SK-N-SH (cell line): ENCODE data around the gene CDC42BPG.

ENCODE experiments used
- FOSL2 ChIP-seq: IDR thresholded peaks from 2 replicates; pipeline ENCODE4 v1.4.0; 2012; ENCODE audit warnings: low read depth, mild to moderate bottlenecking, moderate library complexity, borderline replicate concordance
- GABPA ChIP-seq: IDR thresholded peaks from 2 replicates; pipeline ENCODE4 v1.4.0; 2012; ENCODE audit warnings: low read depth, mild to moderate bottlenecking
- POLR2AphosphoS5 ChIP-seq: IDR thresholded peaks from 2 replicates; pipeline ENCODE4 v1.6.1; 2012; ENCODE audit warnings: low read depth, low read length
- TF ChIP-seq, protein P1 (sequence below): IDR thresholded peaks from 2 replicates; pipeline ENCODE4; 2012

DNA sequence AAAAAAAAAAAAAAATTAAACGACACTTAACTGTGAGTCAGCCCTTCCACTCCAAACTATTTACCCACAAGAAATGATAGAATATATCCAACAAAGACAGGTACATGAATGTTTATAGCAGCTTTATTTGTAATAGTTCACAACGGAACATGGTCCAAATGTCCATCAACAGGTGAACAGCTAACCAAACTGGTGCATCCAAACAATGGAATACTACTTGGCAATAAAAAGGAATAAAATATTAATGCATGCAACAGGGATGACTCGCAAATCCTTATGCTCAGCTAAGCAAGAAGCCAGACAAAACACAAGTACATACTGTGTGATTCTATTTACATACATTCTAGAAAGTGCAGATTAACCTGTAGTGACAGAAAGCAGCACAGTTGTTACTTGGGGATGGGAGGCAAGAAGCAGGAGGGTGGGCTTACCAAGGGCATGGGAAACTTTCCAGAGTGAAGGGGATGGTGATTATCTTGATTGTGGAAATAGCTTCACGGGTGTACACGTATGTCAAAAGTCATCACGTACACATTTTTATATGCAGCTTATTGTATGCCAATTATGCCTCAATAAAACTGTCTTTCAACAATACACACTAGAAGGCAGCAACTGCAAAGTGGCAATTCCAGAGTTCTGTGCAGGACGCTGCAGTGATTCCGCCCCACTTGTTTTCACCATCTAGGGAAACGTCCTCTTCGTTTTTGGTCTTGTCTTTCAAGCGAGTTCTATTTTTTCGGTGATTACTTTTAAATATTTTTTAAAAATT is 59.5 kb downstream of the CDC42BPG start:
- TF ChIP-seq POLR2AphosphoS5: no peak
- no peak for TF ChIP-seq FOSL2
- no peak for TF ChIP-seq GABPA
- TF ChIP-seq, protein P1, sequence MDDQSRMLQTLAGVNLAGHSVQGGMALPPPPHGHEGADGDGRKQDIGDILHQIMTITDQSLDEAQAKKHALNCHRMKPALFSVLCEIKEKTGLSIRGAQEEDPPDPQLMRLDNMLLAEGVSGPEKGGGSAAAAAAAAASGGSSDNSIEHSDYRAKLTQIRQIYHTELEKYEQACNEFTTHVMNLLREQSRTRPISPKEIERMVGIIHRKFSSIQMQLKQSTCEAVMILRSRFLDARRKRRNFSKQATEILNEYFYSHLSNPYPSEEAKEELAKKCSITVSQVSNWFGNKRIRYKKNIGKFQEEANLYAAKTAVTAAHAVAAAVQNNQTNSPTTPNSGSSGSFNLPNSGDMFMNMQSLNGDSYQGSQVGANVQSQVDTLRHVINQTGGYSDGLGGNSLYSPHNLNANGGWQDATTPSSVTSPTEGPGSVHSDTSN: no peak
